ENCODE results near the gene FBLN1.

Gene FBLN1

GRCh38 chr22:45505991-45506747 is 3.5 kb downstream of the FBLN1 start:
- no peak for TF ChIP-seq CTCF (IDR thresholded peaks at IDR 0.05; ENCODE audit: insufficient read depth, missing control alignments)
- DNase-seq (ENCODE audit: insufficient read length, low spot score) = no peak
- no peak for FAIRE-seq

- no peak for FAIRE-seq
- TF ChIP-seq CTCF (IDR thresholded peaks at IDR 0.05; ENCODE audit: insufficient read depth, missing control alignments) = no peak
- no peak for DNase-seq (ENCODE audit: insufficient read length, low spot score)
These were observed 4.2 kb downstream of the FBLN1 start for GRCh38 chr22:45506816-45507360.

- DNase-seq (ENCODE audit: insufficient read length, low spot score) (no peak), FAIRE-seq (no peak)
- no peak for TF ChIP-seq CTCF (IDR thresholded peaks at IDR 0.05; ENCODE audit: insufficient read depth, missing control alignments)
These were observed 5.1 kb downstream of the FBLN1 start for GRCh38 chr22:45507798-45508197.

- TF ChIP-seq CTCF (IDR thresholded peaks at IDR 0.05; ENCODE audit: insufficient read depth, missing control alignments) = no peak
- FAIRE-seq = no peak
- DNase-seq (ENCODE audit: insufficient read length, low spot score) = no peak
These were observed 6.1 kb downstream of the FBLN1 start for GRCh38 chr22:45508814-45509213.

- FAIRE-seq = no peak
These were observed 7.9 kb downstream of the FBLN1 start for GRCh38 chr22:45510376-45511232.

GRCh38 chr22:45511847-45512261 is 9.2 kb downstream of the FBLN1 start:
- TF ChIP-seq CTCF (IDR thresholded peaks at IDR 0.05; ENCODE audit: insufficient read depth, missing control alignments) = no peak
- no peak for FAIRE-seq
- DNase-seq (ENCODE audit: insufficient read length, low spot score) = no peak

More at GRCh38 chr22:45510376-45511232, 7.9 kb downstream of the FBLN1 start:
- DNase-seq (ENCODE audit: insufficient read length, low spot score) = no peak
- no peak for TF ChIP-seq CTCF (IDR thresholded peaks at IDR 0.05; ENCODE audit: insufficient read depth, missing control alignments)
